AG04449 (cell line): Measurements from ENCODE around the gene GOLGA6L2.

Experiments
- CTCF ChIA-PET: fragments of 350-600 bp; formaldehyde crosslinking; extraction: SDS; loops from one replicate; lab custom pipeline; 2021; ENCODE audit warnings: antibody characterized with exemption; lab: Yijun Ruan, JAX
- POLR2A ChIA-PET: fragments of 400-600, 350-600 bp; formaldehyde crosslinking; extraction: SDS; loops from one replicate; lab custom pipeline; 2020; ENCODE audit warnings: antibody characterized with exemption, inconsistent platforms; lab: Yijun Ruan, JAX
- DNase-seq: peaks from one replicate; pipeline ENCODE4 v3.0.0-alpha.2; 2010; ENCODE audit warnings: low read depth, low spot score
- H3K4me3 ChIP-seq: 2 replicates; pipeline ENCODE4 v1.5.1; 2011; ENCODE audit warnings: low read depth, mild to moderate bottlenecking, control low read depth, low read length
- CTCF ChIP-seq: IDR thresholded peaks from one replicate; pipeline ENCODE4 v1.5.1; 2011; ENCODE audit warnings: mild to moderate bottlenecking, moderate library complexity, low read length, control low read depth, inconsistent platforms; ENCODE audit not compliant: insufficient read depth; ENCODE audit errors: missing control alignments

Gene GOLGA6L2

GRCh38 chr15:23441204-23441603, 5.8 kb downstream of the GOLGA6L2 start:
- ChIA-PET CTCF (no interaction called here), POLR2A (no interaction called here)
- no peak for DNase-seq
- no peak overlapping the region for H3K4me3 ChIP-seq
- TF ChIP-seq CTCF = no peak

GRCh38 chr15:23440596-23440995, 6.4 kb downstream of the GOLGA6L2 start:
- no peak overlapping the region for H3K4me3 ChIP-seq
- no peak for DNase-seq
- ChIA-PET POLR2A (no interaction called here), CTCF (no interaction called here)
- no peak for TF ChIP-seq CTCF

- ChIA-PET POLR2A (no interaction called here), CTCF (no interaction called here)
- H3K4me3 ChIP-seq = no peak overlapping the region
- no peak for TF ChIP-seq CTCF
- no peak for DNase-seq
These were observed 7.5 kb downstream of the GOLGA6L2 start for GRCh38 chr15:23439513-23439912.

GRCh38 chr15:23438816-23439466, 8.1 kb downstream of the GOLGA6L2 start:
- ChIA-PET CTCF (no interaction called here), POLR2A (no interaction called here)
- DNase-seq = no peak
- H3K4me3 ChIP-seq = no peak overlapping the region
- no peak for TF ChIP-seq CTCF

GRCh38 chr15:23437673-23438072, 9.4 kb downstream of the GOLGA6L2 start:
- no peak for DNase-seq
- no peak for TF ChIP-seq CTCF
- CTCF ChIA-PET = no interaction called here
- POLR2A ChIA-PET = no interaction called here
- H3K4me3 ChIP-seq = no peak overlapping the region

- TF ChIP-seq CTCF = no peak
- ChIA-PET CTCF (no interaction called here), POLR2A (no interaction called here)
- no peak overlapping the region for H3K4me3 ChIP-seq
- DNase-seq = no peak
These were observed 9.9 kb downstream of the GOLGA6L2 start for GRCh38 chr15:23437146-23437545.
